ENCODE results near the gene SPC24. TPM values are rescaled to one million over a fixed set of nuclear protein-coding genes. Genes with fewer than 3 reads are reported as not detected.

Gene SPC24
- polyA plus RNA-seq, 1 of the 3 experiments (the other 2 are of a cell fraction) = 18.9 TPM

GRCh38 chr19:11116507-11116906 lies 39.1 kb downstream of the SPC24 start (continued):
- no peak for TF ChIP-seq REST (IDR thresholded peaks at IDR 0.05; ENCODE audit: low read depth, low read length)
- no peak for TF ChIP-seq MEF2A (IDR thresholded peaks at IDR 0.05; ENCODE audit: borderline replicate concordance, low read depth)
- TF ChIP-seq FOSL2 (IDR thresholded peaks at IDR 0.05; ENCODE audit: borderline replicate concordance, low read depth) = no peak
- TF ChIP-seq IRF3 (IDR thresholded peaks at IDR 0.05; ENCODE audit: low read depth, low read length) = no peak
- no peak for TF ChIP-seq SMC3 (IDR thresholded peaks at IDR 0.05; ENCODE audit: low read depth, low read length)
- TF ChIP-seq YY1 (IDR thresholded peaks at IDR 0.05; ENCODE audit: low read depth) = no peak
- no peak for TF ChIP-seq NRF1 (IDR thresholded peaks at IDR 0.05; ENCODE audit: low read depth, low read length)
- no peak for TF ChIP-seq RAD21 (IDR thresholded peaks at IDR 0.05; ENCODE audit: low read length)
- TF ChIP-seq TEAD4 (IDR thresholded peaks at IDR 0.05; ENCODE audit: borderline replicate concordance, insufficient read depth) = no peak
- no peak for TF ChIP-seq RFX5 (IDR thresholded peaks at IDR 0.05; ENCODE audit: low read length)
- TF ChIP-seq EZH2phosphoT487 (IDR thresholded peaks at IDR 0.05; ENCODE audit: borderline replicate concordance, low read depth) = no peak
- TF ChIP-seq NFIC (IDR thresholded peaks at IDR 0.05; ENCODE audit: borderline replicate concordance) = no peak

- Histone ChIP-seq H4K20me1 (ENCODE audit: insufficient read depth) (no peaks in the 10 kb centered on the region), H3F3A (replicated peaks; ENCODE audit: insufficient read depth) (no peaks in the 10 kb centered on the region), H3K36me3 (replicated peaks in 1 of 2; ENCODE audit: control insufficient read depth in 1 of 2, insufficient read depth in 2 of 2, low read length in 1 of 2) (peaks cover 26 to 33% of the 10 kb centered on the region in 2 experiments), H3K9me3 (no peaks in the 10 kb centered on the region), H3K4me3 (ENCODE audit: low read depth in 2 of 2, low read length in 1 of 2) (no peak overlapping the region), H3K9me2 (no peaks in the 10 kb centered on the region), H3K27ac (ENCODE audit: low read depth in 2 of 2, low read length in 1 of 2) (no peak overlapping the region), H3K4me2 (no peak overlapping the region), H2AFZ (ENCODE audit: low read depth) (no peak overlapping the region), H3K9ac (no peak overlapping the region), H3K27me3 (ENCODE audit: insufficient read depth) (no peaks in the 10 kb centered on the region), H3K4me1 (ENCODE audit: control insufficient read depth in 1 of 2, insufficient read depth in 2 of 2, low read depth in 1 of 2, low read length in 1 of 2) (no peaks in the 10 kb centered on the region), H3K79me2 (ENCODE audit: insufficient read depth) (no peaks in the 10 kb centered on the region)
- ChIA-PET CTCF (interaction anchor here (0.8 to 0.9 kb wide), 2 partner anchors 14 to 80 kb away, joined by 3 to 4 read pairs; no protein-coding TSS in a partner anchor), POLR2A (no interaction called here)
- peak; percentile 5 for DNase-seq
- TF ChIP-seq FOSL2 (IDR thresholded peaks at IDR 0.05; ENCODE audit: borderline replicate concordance, low read depth) (no peak), TEAD4 (IDR thresholded peaks at IDR 0.05; ENCODE audit: borderline replicate concordance, insufficient read depth) (no peak), JUND (IDR thresholded peaks at IDR 0.05) (no peak), RFX5 (IDR thresholded peaks at IDR 0.05; ENCODE audit: low read length) (no peak)
- TF ChIP-seq, protein P1, sequence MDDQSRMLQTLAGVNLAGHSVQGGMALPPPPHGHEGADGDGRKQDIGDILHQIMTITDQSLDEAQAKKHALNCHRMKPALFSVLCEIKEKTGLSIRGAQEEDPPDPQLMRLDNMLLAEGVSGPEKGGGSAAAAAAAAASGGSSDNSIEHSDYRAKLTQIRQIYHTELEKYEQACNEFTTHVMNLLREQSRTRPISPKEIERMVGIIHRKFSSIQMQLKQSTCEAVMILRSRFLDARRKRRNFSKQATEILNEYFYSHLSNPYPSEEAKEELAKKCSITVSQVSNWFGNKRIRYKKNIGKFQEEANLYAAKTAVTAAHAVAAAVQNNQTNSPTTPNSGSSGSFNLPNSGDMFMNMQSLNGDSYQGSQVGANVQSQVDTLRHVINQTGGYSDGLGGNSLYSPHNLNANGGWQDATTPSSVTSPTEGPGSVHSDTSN (IDR thresholded peaks at IDR 0.05) = no peak
- WGBS (ENCODE audit: low lambda C conversion rate) = 69% methylated on average over 9 of the region's 11 CpGs
Measured at GRCh38 chr19:11115895-11116446, 39.6 kb downstream of the SPC24 start.
